T-helper 1 cell treated with Interleukin-12 subunit alpha and Interleukin-12 subunit beta and Interleukin-4 antibody, amounts not matched to agents 30 μg/mL and 1 μg/mL, for 36 hours (primary cell): ENCODE data around the gene CARD8.
"Not testable (repeated sequence)": the region's sequence is repeated elsewhere in the genome, so short reads cannot be mapped to it uniquely, and the experiment has no call there.

ENCODE experiments used
- H3K27ac Mint-ChIP-seq: one replicate; pipeline ENCODE4 v1.8.0; 2021; ENCODE audit warnings: mild to moderate bottlenecking, mixed read lengths
- H3K27me3 Mint-ChIP-seq: one replicate; pipeline ENCODE4 v1.8.0; 2021; ENCODE audit warnings: low read depth, mixed read lengths
- H3K36me3 Mint-ChIP-seq: one replicate; pipeline ENCODE4 v1.8.0; 2021; ENCODE audit warnings: low read depth, mixed read lengths
- H3K4me1 Mint-ChIP-seq: one replicate; pipeline ENCODE4 v1.8.0; 2021; ENCODE audit warnings: low read depth, mixed read lengths
- H3K4me3 Mint-ChIP-seq: one replicate; pipeline ENCODE4 v1.8.0; 2021; ENCODE audit warnings: mild to moderate bottlenecking, moderate library complexity, mixed read lengths
- H3K9me3 Mint-ChIP-seq: one replicate; pipeline ENCODE4 v1.8.0; 2021; ENCODE audit warnings: mixed read lengths

The CARD8 gene, protein sequence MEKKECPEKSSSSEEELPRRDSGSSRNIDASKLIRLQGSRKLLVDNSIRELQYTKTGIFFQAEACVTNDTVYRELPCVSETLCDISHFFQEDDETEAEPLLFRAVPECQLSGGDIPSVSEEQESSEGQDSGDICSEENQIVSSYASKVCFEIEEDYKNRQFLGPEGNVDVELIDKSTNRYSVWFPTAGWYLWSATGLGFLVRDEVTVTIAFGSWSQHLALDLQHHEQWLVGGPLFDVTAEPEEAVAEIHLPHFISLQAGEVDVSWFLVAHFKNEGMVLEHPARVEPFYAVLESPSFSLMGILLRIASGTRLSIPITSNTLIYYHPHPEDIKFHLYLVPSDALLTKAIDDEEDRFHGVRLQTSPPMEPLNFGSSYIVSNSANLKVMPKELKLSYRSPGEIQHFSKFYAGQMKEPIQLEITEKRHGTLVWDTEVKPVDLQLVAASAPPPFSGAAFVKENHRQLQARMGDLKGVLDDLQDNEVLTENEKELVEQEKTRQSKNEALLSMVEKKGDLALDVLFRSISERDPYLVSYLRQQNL

DNA sequence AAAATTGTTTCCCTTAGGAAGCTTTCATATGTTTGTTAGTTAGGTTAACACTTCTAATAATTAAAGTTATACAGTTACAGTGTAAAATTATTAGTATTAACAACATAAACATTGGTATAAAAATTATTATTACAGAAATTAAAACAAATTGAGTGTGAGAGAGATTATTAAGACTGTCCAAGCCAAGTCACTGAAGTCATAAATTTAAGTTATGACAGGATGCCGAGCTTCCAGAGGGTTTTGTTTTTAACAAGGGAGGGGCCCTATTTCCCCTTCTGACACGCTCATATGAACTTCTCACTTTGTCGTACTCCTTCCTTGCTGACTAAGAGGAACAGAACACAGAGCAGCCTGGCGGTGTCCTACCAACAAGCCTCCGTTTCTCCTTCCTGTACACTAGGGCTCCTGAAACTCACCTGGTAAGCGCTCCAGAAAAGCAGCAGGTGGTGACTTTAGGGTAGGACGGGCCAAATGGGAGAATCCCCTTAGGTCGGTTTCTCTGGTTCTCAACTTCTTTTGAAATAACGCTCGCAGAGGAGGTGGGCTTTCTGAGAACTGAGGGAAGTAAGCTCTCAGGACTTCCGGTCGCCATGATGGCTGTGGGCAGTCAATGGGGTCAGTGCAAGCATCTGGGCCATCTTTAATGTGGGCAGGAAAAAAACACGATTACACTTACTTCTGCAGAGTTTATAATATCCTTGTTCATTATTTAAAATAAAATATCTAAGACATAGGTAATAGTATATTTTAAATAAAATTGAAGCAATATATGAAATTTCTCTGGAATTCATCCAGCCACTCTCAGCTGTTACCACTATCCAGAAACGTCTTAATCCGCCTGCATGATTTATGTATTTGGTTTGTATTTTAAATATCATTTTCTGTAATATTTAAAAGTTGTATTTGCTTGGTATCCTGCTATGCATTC is at the start of gene CARD8:
Gene CARD8, minus strand, starts transcription at position 537 of the 928 bp plus-strand sequence. CDS start 14,892 bp downstream, outside the sequence.
- Mint-ChIP-seq H3K4me3 (peak within 1 kb of the TSS; percentile 94), H3K27ac (peak within 1 kb of the TSS; percentile 99), H3K4me1 (peaks cover 59% of the 10 kb centered on the region), H3K36me3 (peaks cover 22% of the 10 kb centered on the region), H3K27me3 (no peaks in the 10 kb centered on the region), H3K9me3 (no peaks in the 10 kb centered on the region)

DNA sequence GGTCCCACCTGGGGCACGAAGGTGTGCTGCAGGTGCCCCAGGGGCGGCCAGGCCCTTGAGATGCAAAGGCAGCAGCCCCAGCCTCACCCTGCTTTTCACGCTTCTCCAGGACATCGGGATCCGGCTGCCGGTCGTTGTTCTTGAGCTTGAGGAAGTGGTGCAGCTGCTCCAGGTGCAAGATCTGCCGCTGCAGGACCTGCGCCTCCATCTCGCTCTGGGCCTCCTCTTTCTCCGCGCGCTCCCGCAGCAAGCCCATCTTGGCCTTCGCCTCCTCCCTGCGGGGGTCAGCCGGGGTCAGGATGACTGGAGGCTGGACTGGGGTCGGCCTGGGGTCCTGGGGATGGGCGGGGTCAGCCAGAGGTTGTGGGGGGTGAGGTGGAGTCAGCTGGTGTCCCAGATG is 48.2 kb upstream of the CARD8 start:
- Mint-ChIP-seq H3K4me1 (no peaks in the 10 kb centered on the region), H3K27ac (no peak overlapping the region), H3K36me3 (no peaks in the 10 kb centered on the region), H3K27me3 (peaks cover 6% of the 10 kb centered on the region), H3K9me3 (no peaks in the 10 kb centered on the region), H3K4me3 (no peak overlapping the region)

DNA sequence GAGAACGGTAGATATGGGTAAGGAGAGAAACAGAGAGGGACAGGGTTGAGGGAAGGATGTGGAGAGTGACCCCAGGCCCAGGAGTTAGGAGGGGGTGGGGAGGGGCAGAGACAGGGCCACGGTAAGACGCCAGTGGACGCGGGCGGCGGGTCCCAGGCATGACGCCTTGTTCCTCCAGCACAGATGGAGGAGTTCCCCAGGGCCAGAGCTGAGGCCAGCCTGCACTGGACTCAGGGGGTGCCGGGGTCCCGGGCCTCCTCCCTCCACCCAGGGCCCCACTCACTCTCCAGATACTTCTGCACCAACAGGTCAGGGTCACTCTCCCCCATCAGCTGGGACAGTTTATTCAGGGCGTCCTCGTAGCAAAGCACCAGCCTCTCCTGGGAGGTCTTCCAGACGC is 47.7 kb upstream of the CARD8 start:
- no peaks in the 10 kb centered on the region for H3K9me3 Mint-ChIP-seq
- no peaks in the 10 kb centered on the region for H3K36me3 Mint-ChIP-seq
- no peak overlapping the region for H3K27ac Mint-ChIP-seq
- no peak overlapping the region for H3K4me3 Mint-ChIP-seq
- H3K27me3 Mint-ChIP-seq, result peaks cover 6% of the 10 kb centered on the region
- H3K4me1 Mint-ChIP-seq, result no peaks in the 10 kb centered on the region

DNA sequence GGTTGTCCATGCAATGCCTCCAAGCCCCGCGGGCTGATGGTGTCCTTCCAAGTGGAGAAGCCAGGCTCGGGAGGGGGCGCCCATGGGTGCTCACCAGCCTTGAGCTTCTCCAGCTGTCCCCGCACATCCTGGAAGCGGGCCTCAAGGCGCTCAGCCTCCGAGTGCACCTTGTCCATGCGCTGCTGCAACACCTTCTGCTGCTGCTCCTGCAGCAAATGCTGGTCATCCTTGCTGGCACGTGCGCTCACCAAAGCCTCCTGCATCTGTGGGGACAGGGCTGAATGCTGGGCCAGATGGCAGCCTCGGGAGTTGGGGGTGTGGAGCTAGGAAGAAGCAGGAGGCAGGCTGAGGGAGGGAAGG is 46.9 kb upstream of the CARD8 start:
- Mint-ChIP-seq H3K27ac (no peak overlapping the region), H3K4me1 (no peaks in the 10 kb centered on the region), H3K4me3 (no peak overlapping the region), H3K36me3 (no peaks in the 10 kb centered on the region), H3K27me3 (peaks cover 6% of the 10 kb centered on the region), H3K9me3 (no peaks in the 10 kb centered on the region)

DNA sequence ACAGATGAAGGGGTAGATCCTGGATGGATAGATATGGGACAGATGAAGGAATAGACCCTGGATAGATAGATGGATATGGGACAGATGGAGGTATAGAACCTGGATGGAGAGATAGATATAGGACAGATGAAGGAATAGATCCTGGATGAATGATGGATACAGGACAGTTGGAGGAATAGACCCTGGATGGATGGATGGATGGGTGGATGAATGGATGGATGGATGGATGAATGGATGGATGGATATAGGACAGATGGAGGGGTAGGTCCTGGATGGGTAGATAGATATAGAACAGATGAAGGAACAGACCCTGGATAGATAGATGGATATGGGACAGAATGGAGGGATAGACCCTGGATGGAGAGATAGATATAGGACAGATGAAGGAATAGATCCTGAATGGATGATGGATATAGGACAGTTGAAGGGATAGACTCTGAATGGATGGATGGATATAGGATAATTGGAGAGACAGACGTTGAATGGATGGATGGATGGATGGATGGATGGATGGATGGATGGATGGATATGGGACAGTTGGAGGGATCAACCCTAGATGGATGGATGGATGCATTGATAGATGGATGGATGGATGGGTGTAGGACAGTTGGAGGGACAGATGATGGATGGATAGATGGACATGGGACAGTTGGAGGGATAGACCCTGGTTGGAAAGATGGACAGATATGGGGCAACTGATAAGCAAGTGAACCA is 46.3 kb upstream of the CARD8 start:
- H3K36me3 Mint-ChIP-seq, result no peaks in the 10 kb centered on the region
- H3K27ac Mint-ChIP-seq, result no peak overlapping the region
- H3K4me3 Mint-ChIP-seq, result no peak overlapping the region
- no peaks in the 10 kb centered on the region for H3K9me3 Mint-ChIP-seq
- no peaks in the 10 kb centered on the region for H3K4me1 Mint-ChIP-seq
- H3K27me3 Mint-ChIP-seq, result peaks cover 6% of the 10 kb centered on the region

DNA sequence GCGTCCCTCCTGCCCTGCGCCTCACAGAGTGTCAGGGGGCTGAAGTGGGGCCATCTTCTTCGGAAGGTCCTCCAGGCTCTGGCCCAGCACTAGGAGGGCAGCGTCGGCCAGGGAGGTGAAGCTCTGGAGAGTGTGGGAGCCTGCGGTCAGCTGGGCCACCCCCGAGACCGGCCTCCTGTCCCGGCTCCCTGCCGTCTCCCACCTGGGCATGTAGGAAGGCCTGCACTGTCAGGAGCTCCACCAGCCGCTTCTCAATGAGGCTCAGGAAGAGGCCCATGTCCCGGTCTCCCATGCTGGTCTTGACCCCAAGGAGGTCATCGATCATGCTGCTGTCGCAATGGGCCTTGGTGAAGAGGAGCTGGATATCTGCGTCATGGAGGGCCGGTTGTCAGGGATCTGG is 42.3 kb upstream of the CARD8 start:
- Mint-ChIP-seq H3K36me3 (no peaks in the 10 kb centered on the region), H3K27ac (no peak overlapping the region), H3K4me3 (no peak overlapping the region), H3K9me3 (no peaks in the 10 kb centered on the region), H3K4me1 (no peaks in the 10 kb centered on the region), H3K27me3 (no peaks in the 10 kb centered on the region)

DNA sequence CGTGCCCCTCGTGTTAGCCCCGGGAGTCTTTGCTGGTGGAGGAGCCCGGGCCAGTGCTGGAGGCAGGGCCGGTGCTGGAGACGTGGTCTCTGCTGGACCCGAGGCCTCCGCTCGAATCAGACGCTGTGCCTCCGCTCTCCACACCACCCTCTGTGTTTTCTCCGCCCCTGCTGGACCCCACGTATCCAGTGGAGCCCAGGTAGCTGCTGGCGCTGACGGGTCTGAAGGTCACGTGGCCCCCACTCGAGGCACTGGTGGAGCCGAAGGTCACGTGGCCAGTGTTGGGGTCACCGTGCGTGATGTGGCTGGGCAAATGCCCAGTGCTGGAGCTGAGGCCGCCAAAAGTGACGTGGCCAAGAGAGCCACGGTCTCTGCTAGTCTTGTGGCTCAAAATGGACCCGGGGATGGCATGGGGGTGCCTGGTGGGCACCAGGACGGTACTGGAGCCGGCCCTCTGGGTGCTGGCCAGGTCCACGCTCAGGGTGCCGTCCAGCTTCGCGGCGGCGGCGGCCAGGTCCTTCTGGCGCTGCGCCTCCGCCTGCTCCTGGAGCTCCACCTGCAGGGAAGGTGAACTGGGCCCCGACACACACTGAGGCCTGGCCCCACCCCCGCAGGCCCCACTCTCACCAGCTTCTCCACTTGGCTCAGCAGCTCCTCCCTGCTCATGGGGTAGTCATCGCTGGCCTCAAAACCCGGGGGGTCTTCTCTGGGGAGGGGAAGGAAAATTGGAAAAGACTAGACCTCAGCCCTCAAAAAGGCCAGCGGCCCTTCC is 41.4 kb upstream of the CARD8 start:
- Mint-ChIP-seq H3K4me3 (no peak overlapping the region), H3K9me3 (no peaks in the 10 kb centered on the region), H3K27me3 (no peaks in the 10 kb centered on the region), H3K27ac (no peak overlapping the region), H3K4me1 (no peaks in the 10 kb centered on the region), H3K36me3 (no peaks in the 10 kb centered on the region)

DNA sequence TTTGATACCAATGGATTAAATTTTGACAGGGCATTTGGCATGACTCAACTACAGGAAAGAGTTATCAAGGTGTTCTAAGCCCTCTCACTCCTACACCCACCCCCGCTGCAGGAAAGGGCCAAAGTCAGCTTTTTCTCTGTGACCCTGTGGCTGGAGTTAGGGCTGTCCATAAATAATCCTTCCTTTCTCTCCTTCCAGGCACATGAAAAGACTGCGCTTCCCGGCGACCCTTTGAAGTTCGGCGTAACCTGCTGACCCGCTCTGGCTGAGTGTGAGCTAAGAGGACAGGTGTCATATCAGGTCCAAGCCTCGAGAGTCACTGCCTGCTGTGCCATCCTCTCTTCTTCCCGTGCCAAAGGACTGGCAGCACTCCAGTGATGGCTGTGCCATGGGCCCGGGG is 39.7 kb upstream of the CARD8 start:
- Mint-ChIP-seq H3K27me3 (no peaks in the 10 kb centered on the region), H3K36me3 (no peaks in the 10 kb centered on the region), H3K9me3 (no peaks in the 10 kb centered on the region), H3K4me1 (no peaks in the 10 kb centered on the region), H3K27ac (no peak overlapping the region), H3K4me3 (no peak overlapping the region)

DNA sequence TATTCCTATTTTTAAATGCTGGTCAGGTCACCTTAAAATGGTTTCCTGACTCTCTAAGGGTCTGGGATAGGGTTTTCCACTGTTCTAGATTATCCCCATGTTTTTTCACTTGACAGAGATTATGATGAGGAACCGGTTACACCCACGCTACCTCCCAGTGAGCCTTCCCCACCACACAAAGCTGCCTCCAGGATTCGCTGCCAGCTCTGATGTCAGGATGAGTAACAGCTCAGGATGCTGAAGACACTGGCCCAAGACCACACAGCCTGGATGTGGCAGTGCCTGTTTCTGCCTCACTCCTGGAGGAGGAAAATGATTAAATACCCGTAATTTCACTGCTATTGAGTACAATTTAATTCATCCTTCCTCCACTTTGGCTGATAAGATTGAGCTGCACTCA is 37.1 kb upstream of the CARD8 start:
- H3K9me3 Mint-ChIP-seq, result no peaks in the 10 kb centered on the region
- no peaks in the 10 kb centered on the region for H3K27me3 Mint-ChIP-seq
- no peaks in the 10 kb centered on the region for H3K4me1 Mint-ChIP-seq
- H3K27ac Mint-ChIP-seq, result no peak overlapping the region
- no peak overlapping the region for H3K4me3 Mint-ChIP-seq
- H3K36me3 Mint-ChIP-seq, result no peaks in the 10 kb centered on the region

DNA sequence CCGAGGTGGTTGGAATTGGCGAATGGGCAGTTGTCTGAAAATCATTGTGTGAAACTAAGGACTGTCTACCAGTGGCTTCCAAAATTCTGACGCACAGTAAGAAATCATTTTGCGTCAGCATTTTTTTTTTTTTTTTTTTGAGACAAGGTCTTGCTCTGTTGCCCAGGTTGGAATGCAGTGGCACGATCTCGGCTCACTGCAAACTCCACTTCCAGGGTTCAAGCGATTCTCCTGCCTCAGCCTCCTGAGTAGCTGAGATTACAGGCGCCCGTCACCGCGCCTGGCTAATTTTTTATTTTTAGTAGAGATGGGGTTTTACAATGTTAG is 35.7 kb upstream of the CARD8 start:
- H3K27ac Mint-ChIP-seq, H3K9me3 Mint-ChIP-seq, H3K4me1 Mint-ChIP-seq, H3K27me3 Mint-ChIP-seq, H3K36me3 Mint-ChIP-seq: not testable (repeated sequence)
- peak overlapping the region; percentile 75 for H3K4me3 Mint-ChIP-seq

DNA sequence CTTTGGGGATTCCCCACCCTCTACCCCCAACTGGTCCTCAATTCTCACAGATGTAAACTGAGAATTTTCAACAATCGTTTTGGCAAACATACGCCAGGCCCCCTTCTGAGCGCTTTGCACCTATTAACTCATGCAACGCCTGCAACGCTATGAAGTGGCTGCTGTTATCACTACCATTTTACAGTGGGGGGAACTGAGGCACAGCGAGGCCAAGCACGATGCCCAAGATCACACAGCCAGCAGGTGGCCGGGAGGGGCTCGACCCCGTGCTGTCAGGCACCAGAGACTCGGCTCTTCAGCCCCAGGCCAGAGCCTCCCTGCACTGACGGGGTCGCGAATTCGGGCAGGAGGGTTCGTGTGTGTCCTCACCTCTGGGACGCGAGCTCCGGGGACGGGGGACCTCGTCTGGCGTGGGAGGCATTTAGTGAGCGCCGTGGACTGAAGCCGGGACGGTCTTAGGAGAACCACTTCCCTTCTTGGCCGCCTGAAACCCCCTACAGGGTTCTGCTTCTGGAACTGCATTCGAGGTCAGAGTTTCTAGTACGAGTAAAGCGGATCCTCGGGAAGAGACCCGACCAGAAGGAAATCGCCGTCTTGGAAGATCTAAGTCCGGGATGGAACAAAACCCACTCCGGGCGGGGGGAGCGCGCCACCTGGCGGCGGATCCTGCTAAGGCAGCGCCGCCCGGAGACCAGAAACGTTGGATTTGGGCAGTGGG is 35.2 kb upstream of the CARD8 start:
- Mint-ChIP-seq H3K9me3 (peaks cover 8% of the 10 kb centered on the region), H3K27me3 (no peaks in the 10 kb centered on the region), H3K4me1 (no peaks in the 10 kb centered on the region), H3K36me3 (no peaks in the 10 kb centered on the region), H3K4me3 (peak overlapping the region; percentile 75), H3K27ac (no peak overlapping the region)

DNA sequence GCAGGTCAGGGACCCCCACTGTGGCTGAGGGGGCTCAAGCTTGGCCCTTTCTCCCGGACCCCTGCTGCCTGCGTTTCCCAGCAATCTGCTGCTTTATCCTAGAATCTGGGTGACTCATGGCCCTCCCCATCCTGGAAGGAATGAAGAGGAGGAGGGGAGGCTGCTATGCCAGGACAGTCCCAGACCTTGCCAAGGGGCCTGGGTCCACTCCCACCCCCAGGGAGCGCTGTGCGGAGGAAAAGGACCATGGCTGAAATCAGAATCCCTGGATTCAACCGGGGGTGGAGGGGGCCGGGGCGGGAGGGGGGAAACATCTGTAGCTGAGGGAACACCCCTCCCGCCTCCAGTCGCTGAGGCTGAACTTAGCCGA is 34.7 kb upstream of the CARD8 start:
- peaks cover under 1% of the 10 kb centered on the region for H3K27me3 Mint-ChIP-seq
- no peak overlapping the region for H3K4me3 Mint-ChIP-seq
- no peaks in the 10 kb centered on the region for H3K36me3 Mint-ChIP-seq
- peaks cover 12% of the 10 kb centered on the region for H3K9me3 Mint-ChIP-seq
- no peaks in the 10 kb centered on the region for H3K4me1 Mint-ChIP-seq
- H3K27ac Mint-ChIP-seq, result no peak overlapping the region

DNA sequence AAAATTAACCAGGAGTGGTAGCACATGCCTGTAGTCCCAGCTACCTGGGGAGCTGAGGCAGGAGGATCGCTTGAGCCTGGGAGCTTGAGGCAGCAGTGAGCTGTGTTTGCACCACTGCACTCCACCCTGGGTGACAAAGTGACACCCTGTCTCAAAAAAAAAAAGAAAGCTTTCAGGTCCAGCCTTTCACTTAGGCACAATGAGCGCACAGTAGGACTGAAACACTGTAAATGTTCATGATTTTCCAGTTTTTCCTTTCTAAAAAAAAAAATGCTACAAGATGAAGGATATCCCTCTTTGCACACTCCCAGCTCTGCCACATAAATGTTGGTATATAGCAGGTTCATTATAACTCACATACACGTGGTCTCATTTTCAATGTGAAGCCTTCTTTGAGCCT is 32.0 kb upstream of the CARD8 start:
- Mint-ChIP-seq H3K4me1 (no peaks in the 10 kb centered on the region), H3K27me3 (peaks cover 3% of the 10 kb centered on the region), H3K36me3 (no peaks in the 10 kb centered on the region), H3K9me3 (peaks cover 16% of the 10 kb centered on the region), H3K4me3 (no peak overlapping the region), H3K27ac (no peak overlapping the region)
